ENCODE results near the gene MTARC2. TPM values are rescaled to one million over a fixed set of nuclear protein-coding genes. Genes with fewer than 3 reads are reported as not detected.

Gene MTARC2
- total RNA-seq, 1 experiment from 2014 or later, result 16.5 TPM

DNA sequence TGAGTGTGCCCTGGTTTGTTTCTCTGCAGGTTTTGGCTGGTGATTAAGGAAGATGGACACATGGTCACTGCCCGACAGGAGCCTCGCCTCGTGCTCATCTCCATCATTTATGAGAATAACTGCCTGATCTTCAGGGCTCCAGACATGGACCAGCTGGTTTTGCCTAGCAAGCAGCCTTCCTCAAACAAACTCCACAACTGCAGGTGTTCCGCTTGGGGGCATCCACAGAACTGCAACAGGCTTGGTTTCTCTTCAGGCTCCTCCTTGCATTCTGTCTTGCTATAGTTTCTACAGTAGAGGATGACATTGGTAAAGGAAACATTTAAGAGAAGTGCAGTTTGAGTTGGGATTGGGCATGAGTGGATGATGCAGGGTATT, 6.8 kb downstream of the MTARC2 start:
- Mint-ChIP-seq H3K27me3 (ENCODE audit: insufficient read depth, unreplicated experiment) (no peaks in the 10 kb centered on the region), H3K4me3 (ENCODE audit: unreplicated experiment) (no peak overlapping the region), H3K36me3 (ENCODE audit: insufficient read depth, unreplicated experiment) (peaks cover 19% of the 10 kb centered on the region), H3K4me1 (ENCODE audit: low read depth, unreplicated experiment) (peaks cover 6% of the 10 kb centered on the region), H3K27ac (ENCODE audit: unreplicated experiment) (no peak overlapping the region), H3K9me3 (ENCODE audit: unreplicated experiment) (no peaks in the 10 kb centered on the region)
- ChIA-PET CTCF (no interaction called here), POLR2A (no interaction called here)
- Histone ChIP-seq H3K4me3 (ENCODE audit: low read depth, low read length) (no peak overlapping the region), H3K36me3 (ENCODE audit: control insufficient read depth, insufficient read depth, low read length) (peaks cover 1% of the 10 kb centered on the region), H3K27me3 (replicated peaks; ENCODE audit: control insufficient read depth, insufficient read depth, low read length) (no peaks in the 10 kb centered on the region), H3K4me1 (no peaks in the 10 kb centered on the region), H3K9me3 (no peaks in the 10 kb centered on the region)
- intact Hi-C loops (cut with micrococcal nuclease; ENCODE audit: unreplicated experiment), result no loop called here
- no peak for DNase-seq
- no TSS peak for BruUV-seq (replicated peaks)
- TF ChIP-seq, protein P1, sequence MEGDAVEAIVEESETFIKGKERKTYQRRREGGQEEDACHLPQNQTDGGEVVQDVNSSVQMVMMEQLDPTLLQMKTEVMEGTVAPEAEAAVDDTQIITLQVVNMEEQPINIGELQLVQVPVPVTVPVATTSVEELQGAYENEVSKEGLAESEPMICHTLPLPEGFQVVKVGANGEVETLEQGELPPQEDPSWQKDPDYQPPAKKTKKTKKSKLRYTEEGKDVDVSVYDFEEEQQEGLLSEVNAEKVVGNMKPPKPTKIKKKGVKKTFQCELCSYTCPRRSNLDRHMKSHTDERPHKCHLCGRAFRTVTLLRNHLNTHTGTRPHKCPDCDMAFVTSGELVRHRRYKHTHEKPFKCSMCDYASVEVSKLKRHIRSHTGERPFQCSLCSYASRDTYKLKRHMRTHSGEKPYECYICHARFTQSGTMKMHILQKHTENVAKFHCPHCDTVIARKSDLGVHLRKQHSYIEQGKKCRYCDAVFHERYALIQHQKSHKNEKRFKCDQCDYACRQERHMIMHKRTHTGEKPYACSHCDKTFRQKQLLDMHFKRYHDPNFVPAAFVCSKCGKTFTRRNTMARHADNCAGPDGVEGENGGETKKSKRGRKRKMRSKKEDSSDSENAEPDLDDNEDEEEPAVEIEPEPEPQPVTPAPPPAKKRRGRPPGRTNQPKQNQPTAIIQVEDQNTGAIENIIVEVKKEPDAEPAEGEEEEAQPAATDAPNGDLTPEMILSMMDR (IDR thresholded peaks at IDR 0.05; ENCODE audit: insufficient read depth in 1 of 2, low read depth in 1 of 2, low read length in 1 of 2, severe bottlenecking in 1 of 2, unreplicated experiment in 1 of 2), result no peak

- H3K4me1 Mint-ChIP-seq (ENCODE audit: low read depth, unreplicated experiment), result peaks cover 6% of the 10 kb centered on the region
- no peak overlapping the region for H3K4me3 Mint-ChIP-seq (ENCODE audit: unreplicated experiment)
- no peaks in the 10 kb centered on the region for H3K27me3 Mint-ChIP-seq (ENCODE audit: insufficient read depth, unreplicated experiment)
- ChIA-PET CTCF (no interaction called here), POLR2A (no interaction called here)
- H3K27ac Mint-ChIP-seq (ENCODE audit: unreplicated experiment), result no peak overlapping the region
- Histone ChIP-seq H3K4me1 (no peaks in the 10 kb centered on the region), H3K9me3 (no peaks in the 10 kb centered on the region), H3K27me3 (replicated peaks; ENCODE audit: control insufficient read depth, insufficient read depth, low read length) (no peaks in the 10 kb centered on the region), H3K36me3 (ENCODE audit: control insufficient read depth, insufficient read depth, low read length) (peaks cover 1% of the 10 kb centered on the region), H3K4me3 (ENCODE audit: low read depth, low read length) (no peak overlapping the region)
- TF ChIP-seq, protein P1 (IDR thresholded peaks at IDR 0.05; ENCODE audit: insufficient read depth in 1 of 2, low read depth in 1 of 2, low read length in 1 of 2, severe bottlenecking in 1 of 2, unreplicated experiment in 1 of 2), result no peak
- intact Hi-C loops (cut with micrococcal nuclease; ENCODE audit: unreplicated experiment), result no loop called here
- BruUV-seq (replicated peaks), result no TSS peak
- DNase-seq, result no peak
- H3K36me3 Mint-ChIP-seq (ENCODE audit: insufficient read depth, unreplicated experiment), result peaks cover 19% of the 10 kb centered on the region
- no peaks in the 10 kb centered on the region for H3K9me3 Mint-ChIP-seq (ENCODE audit: unreplicated experiment)
Observed at GRCh38 chr1:220755309-220755708, 7.2 kb downstream of the MTARC2 start.

DNA sequence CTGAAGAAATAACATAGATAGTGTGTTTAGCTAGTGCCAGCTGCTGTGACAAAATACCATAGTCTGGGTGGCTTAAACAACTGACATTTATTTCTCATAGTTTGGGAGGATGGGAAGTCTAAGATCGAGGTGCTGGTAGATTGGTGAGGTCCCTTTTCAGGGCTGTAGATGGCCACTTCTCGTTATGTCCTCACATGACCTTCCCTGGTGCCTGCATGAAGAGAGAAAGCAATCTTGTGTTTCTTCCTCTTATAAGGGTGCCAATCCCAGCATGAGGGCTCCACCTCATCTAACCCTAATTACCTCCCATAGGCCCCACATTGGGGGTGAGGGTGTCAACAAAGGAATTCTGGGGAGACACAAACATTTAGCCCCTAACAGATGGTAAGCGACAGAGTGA, 9.3 kb downstream of the MTARC2 start:
- Histone ChIP-seq H3K27me3 (replicated peaks; ENCODE audit: control insufficient read depth, insufficient read depth, low read length) (no peaks in the 10 kb centered on the region), H3K36me3 (ENCODE audit: control insufficient read depth, insufficient read depth, low read length) (peaks cover 1% of the 10 kb centered on the region), H3K4me1 (peaks cover 8% of the 10 kb centered on the region), H3K9me3 (no peaks in the 10 kb centered on the region), H3K4me3 (ENCODE audit: low read depth, low read length) (no peak overlapping the region)
- Mint-ChIP-seq H3K27me3 (ENCODE audit: insufficient read depth, unreplicated experiment) (no peaks in the 10 kb centered on the region), H3K4me1 (ENCODE audit: low read depth, unreplicated experiment) (peaks cover 11% of the 10 kb centered on the region), H3K27ac (ENCODE audit: unreplicated experiment) (no peak overlapping the region), H3K9me3 (ENCODE audit: unreplicated experiment) (peaks cover 9% of the 10 kb centered on the region), H3K36me3 (ENCODE audit: insufficient read depth, unreplicated experiment) (peaks cover 19% of the 10 kb centered on the region), H3K4me3 (ENCODE audit: unreplicated experiment) (no peak overlapping the region)
- ChIA-PET POLR2A (no interaction called here), CTCF (no interaction called here)
- DNase-seq, result no peak
- TF ChIP-seq, protein P1 (IDR thresholded peaks at IDR 0.05; ENCODE audit: insufficient read depth in 1 of 2, low read depth in 1 of 2, low read length in 1 of 2, severe bottlenecking in 1 of 2, unreplicated experiment in 1 of 2), result no peak
- no TSS peak for BruUV-seq (replicated peaks)
- intact Hi-C loops (cut with micrococcal nuclease; ENCODE audit: unreplicated experiment), result no loop called here

Data from Caco-2 (cell line).